Hindlimb muscle (tissue), 1 donor: ENCODE results near the gene EBNA1BP2. TPM values are rescaled to one million over a fixed set of nuclear protein-coding genes. Genes with fewer than 3 reads are reported as not detected.

Source experiments
- polyA plus RNA-seq: library from polyadenylated mRNA; unstranded; fragments of 120-200 nt; gene quantifications from one replicate; pipeline ENCODE4 v1.2.1, GENCODE V29; 2013; ENCODE audit not compliant: insufficient read length

EBNA1BP2 gene
- polyA plus RNA-seq, 1 donor, result 35.1 TPM

Other genes starting within 250 kb of the EBNA1BP2 start
- 18.8 TPM for gene SLC2A1, start 213.4 kb downstream of the EBNA1BP2 start, polyA plus RNA-seq
- gene CFAP57, start within 50 bp of the EBNA1BP2 start, polyA plus RNA-seq, result 0.41 TPM
- not detected for gene TMEM125, start 97.7 kb upstream of the EBNA1BP2 start, polyA plus RNA-seq
- gene C1orf210, start 113.3 kb upstream of the EBNA1BP2 start, polyA plus RNA-seq, result not detected
- 55.3 TPM for gene TIE1, start 128.7 kb upstream of the EBNA1BP2 start, polyA plus RNA-seq
- gene MPL, start 165.5 kb upstream of the EBNA1BP2 start, polyA plus RNA-seq, result 0.41 TPM
- 15.2 TPM for gene CDC20, start 186.7 kb upstream of the EBNA1BP2 start, polyA plus RNA-seq
- 40.4 TPM for gene ELOVL1, start 195.7 kb upstream of the EBNA1BP2 start, polyA plus RNA-seq
- 26.9 TPM for gene MED8, start 217.5 kb upstream of the EBNA1BP2 start, polyA plus RNA-seq
- gene SZT2, start 217.6 kb upstream of the EBNA1BP2 start, polyA plus RNA-seq, result 19.6 TPM